Naive B cell (primary cell): Measurements from ENCODE around the gene LRRC57. TPM values are rescaled to one million over a fixed set of nuclear protein-coding genes. Genes with fewer than 3 reads are reported as not detected.
A peak's percentile ranks its signal among the peaks of the same experiment; 100 is the strongest.

ENCODE experiments used
- ATAC-seq, 2 donors: fragments of 150-1000 bp; cut with Tn5 transposase; 2 replicates each; pipeline ENCODE4 v1.10.0; 2021; ENCODE audit warnings: low read depth in 2 of 2, mild to moderate bottlenecking in 2 of 2, moderate library complexity in 2 of 2
- DNase-seq: peaks from one replicate; pipeline ENCODE4 v3.0.0; 2022
- H3K27ac Mint-ChIP-seq, 6 donors: one replicate each; pipeline ENCODE4 v1.8.0; 2020 to 2022; ENCODE audit warnings: mild to moderate bottlenecking in 6 of 6, mixed read lengths in 6 of 6, moderate library complexity in 5 of 6, inconsistent platforms in 2 of 6
- H3K27me3 Mint-ChIP-seq, 3 donors: one replicate each; pipeline ENCODE4 v1.8.0; 2021 to 2022; ENCODE audit warnings: mixed read lengths in 3 of 3, mild to moderate bottlenecking in 1 of 3
- H3K36me3 Mint-ChIP-seq, 2 donors: one replicate each; pipeline ENCODE4 v1.8.0; 2020 to 2022; ENCODE audit warnings: mixed read lengths in 2 of 2, inconsistent platforms in 1 of 2, mild to moderate bottlenecking in 1 of 2
- H3K4me1 Mint-ChIP-seq, 3 donors: one replicate each; pipeline ENCODE4 v1.8.0; 2020 to 2022; ENCODE audit warnings: mixed read lengths in 3 of 3, inconsistent platforms in 1 of 3, mild to moderate bottlenecking in 1 of 3, moderate library complexity in 1 of 3
- H3K4me3 Mint-ChIP-seq, 8 donors: one replicate each; pipeline ENCODE4 v1.8.0; 2020 to 2022; ENCODE audit warnings: mild to moderate bottlenecking in 8 of 8, mixed read lengths in 8 of 8, moderate library complexity in 8 of 8, inconsistent platforms in 2 of 8
- H3K9me3 Mint-ChIP-seq, 7 donors: one replicate each; pipeline ENCODE4 v1.8.0; 2020 to 2022; ENCODE audit warnings: mixed read lengths in 7 of 7, mild to moderate bottlenecking in 5 of 7, inconsistent platforms in 2 of 7, moderate library complexity in 1 of 7
- polyA plus RNA-seq, 6 donors: library from polyadenylated mRNA; unstranded; fragments of 300-500 nt; fragmentation: Illumina TruSeq; gene quantifications; one replicate each; pipeline ENCODE4 v1.2.3, GENCODE V29; 2021; ENCODE audit warnings: low read depth in 6 of 6

The LRRC57 gene
- 1 to 10 TPM in 5 of 6 donors, under 1 TPM in 1; 0.06 to 8.1 (median 7.0) TPM for polyA plus RNA-seq

DNA sequence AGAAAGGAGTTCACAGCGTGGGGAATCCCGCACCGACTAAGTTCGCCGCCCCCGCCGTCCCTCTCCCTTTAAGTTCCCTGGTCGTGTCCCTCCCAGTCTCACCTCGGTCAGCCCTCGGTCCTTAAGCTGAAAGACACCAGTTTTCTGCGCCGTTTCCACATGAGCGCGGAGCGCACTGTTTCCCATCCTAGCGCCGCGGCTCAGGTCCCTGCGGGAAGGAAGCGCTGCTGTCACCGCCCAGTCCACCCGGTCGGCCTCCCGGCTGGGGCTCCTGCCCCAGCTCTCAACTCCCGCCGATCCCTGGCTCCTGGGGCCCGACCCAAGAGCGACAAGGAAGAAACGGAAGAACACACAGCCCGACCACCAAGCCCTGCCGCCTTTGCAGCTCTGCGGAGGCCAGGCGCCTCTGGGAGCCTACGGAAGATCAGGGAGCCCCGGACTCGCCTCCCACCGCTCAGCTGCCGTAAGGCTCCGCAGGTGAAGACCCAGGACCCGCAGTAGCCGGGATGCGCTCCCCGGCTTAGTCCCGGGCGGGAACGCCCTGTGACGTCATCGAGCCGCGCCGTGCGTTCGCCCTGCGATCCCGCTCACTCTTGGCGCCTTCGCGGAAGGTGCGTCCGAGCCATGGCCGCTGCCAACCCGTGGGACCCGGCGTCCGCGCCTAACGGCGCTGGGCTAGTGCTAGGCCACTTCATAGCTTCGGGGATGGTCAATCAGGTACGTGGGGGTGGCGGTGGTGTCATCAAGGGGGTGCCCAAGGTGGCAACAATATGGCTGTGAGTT, at the start of gene LRRC57, which contains the start of gene HAUS2:
Gene LRRC57 (minus strand): TSS at position 545 of the 783 bp plus-strand sequence. CDS start 359 bp downstream, at position 186.
Gene HAUS2 (plus strand): TSS at position 590 of the 783 bp plus-strand sequence. CDS start 35 bp downstream, at position 625.
- Mint-ChIP-seq H3K36me3 (no peaks in the 10 kb centered on the region), H3K27me3 (no peaks in the 10 kb centered on the region), H3K9me3 (no peaks in the 10 kb centered on the region), H3K27ac (peak within 1 kb of the TSS; percentile 96 to 99 (median 98)), H3K4me3 (peak within 1 kb of the TSS; percentile 91 to 99 (median 95)), H3K4me1 (peaks cover 28 to 46% (median 38%) of the 10 kb centered on the region in 3 donors)
- DNase-seq (peak; percentile 86), ATAC-seq (peak; percentile 80 to 84)

DNA sequence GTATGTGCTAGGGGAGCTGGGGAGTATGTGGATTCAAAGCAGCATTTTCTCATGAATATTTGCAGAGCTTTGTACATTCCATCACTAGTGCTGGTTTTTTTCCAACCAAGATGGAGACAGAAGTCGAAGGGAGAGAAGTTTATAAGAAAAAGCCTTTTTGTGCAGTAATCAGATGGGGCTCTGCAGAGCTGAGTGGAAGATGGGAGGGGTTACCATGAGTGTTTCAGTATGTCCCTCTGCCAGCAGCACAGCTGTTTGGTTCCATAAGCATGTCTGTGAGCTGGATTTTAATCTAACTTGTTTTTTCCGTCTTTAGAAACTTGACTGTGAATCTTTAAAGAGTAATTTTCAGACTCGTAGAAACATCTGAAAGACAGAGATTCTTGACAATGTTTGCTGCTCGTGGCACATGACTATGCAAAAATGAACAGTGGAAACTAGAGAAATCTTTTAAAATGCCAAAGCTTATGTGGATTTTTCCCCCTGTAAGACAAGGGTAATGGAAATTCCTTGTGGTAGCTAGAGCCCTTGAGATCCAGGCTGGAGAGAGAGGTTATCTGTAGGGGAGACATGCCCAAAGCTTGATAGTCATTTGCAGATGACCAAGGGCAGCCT, 47.1 kb upstream of the LRRC57 start:
- Mint-ChIP-seq H3K4me1 (peaks cover 0 to 4% (median 0%) of the 10 kb centered on the region in 3 donors), H3K27me3 (no peaks in the 10 kb centered on the region), H3K36me3 (peaks cover 5 to 14% of the 10 kb centered on the region in 2 donors), H3K27ac (peak overlapping the region in 1 of 6 donors; percentile 1), H3K9me3 (peaks cover 0 to 6% (median 0%) of the 10 kb centered on the region in 7 donors), H3K4me3 (no peak overlapping the region)
- ATAC-seq (no peak), DNase-seq (no peak)

- H3K36me3 Mint-ChIP-seq = peaks cover 0 to 2% of the 10 kb centered on the region in 2 donors
- H3K27ac Mint-ChIP-seq = no peak overlapping the region
- no peak overlapping the region for H3K4me3 Mint-ChIP-seq
- no peaks in the 10 kb centered on the region for H3K9me3 Mint-ChIP-seq
- H3K27me3 Mint-ChIP-seq = no peaks in the 10 kb centered on the region
- H3K4me1 Mint-ChIP-seq = no peaks in the 10 kb centered on the region
- no peak for ATAC-seq
- no peak for DNase-seq
Observed at GRCh38 chr15:42594095-42594494, 45.5 kb upstream of the LRRC57 start.

GRCh38 chr15:42593143-42593542, 44.5 kb upstream of the LRRC57 start:
- Mint-ChIP-seq H3K4me1 (no peaks in the 10 kb centered on the region), H3K36me3 (no peaks in the 10 kb centered on the region), H3K9me3 (no peaks in the 10 kb centered on the region), H3K27me3 (no peaks in the 10 kb centered on the region), H3K4me3 (no peak overlapping the region), H3K27ac (no peak overlapping the region)
- no peak for ATAC-seq
- no peak for DNase-seq

DNA sequence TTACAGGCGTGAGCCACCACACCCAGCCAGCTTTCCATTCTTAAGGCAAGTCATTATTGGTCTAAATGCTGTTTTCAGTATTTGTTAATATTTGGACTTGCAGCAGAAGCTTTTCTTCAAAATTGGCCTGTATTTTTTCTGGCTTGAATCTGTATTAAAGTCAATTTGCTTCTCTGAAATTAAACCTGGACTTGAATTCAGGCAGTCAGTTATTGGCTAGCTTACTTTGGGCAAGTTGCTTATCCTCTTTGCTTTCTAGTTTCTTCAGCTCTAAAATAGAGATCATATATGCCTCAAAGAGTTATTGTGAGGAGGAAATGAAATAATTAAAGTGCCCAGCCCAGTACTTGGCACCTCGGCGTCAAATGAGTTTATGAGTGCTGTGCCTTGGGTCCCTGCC, 44.1 kb upstream of the LRRC57 start:
- Mint-ChIP-seq H3K27ac (no peak overlapping the region), H3K4me1 (no peaks in the 10 kb centered on the region), H3K36me3 (no peaks in the 10 kb centered on the region), H3K27me3 (no peaks in the 10 kb centered on the region), H3K9me3 (no peaks in the 10 kb centered on the region), H3K4me3 (peak overlapping the region in 1 of 8 donors; percentile 47)
- DNase-seq (no peak), ATAC-seq (no peak)

DNA sequence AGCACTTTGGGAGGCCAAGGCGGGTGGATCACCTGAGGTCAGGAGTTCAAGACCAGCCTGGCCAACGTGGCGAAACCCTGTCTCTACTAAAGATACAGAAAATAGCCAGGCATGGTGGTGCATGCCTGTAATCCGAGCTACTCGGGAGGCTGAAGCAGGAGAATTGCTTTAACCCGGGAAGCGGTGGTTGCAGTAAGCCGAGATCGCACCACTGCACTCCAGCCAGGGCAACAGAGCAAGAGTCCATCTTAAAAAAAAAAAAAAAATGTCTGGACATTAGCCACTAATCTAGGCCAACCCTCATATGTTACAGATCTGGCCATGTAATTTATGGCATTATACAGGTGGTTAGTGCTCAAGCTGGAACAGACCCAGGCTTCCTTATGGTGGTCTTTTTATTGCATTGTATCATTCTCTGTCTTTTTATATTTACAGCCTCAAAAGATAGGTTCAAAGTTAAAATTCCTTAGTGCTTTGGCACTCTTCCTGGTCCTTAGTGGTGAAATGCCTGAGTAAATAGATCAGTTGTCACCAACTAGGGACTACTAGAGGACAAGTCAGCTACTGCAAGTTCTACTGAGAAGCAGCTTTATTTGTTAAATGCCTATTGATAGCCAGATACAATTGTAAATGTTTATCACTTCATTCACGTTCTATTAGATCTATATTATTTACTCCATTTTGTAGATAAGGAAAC, 42.8 kb upstream of the LRRC57 start:
- Mint-ChIP-seq H3K9me3 (no peaks in the 10 kb centered on the region), H3K27me3 (no peaks in the 10 kb centered on the region), H3K4me1 (no peaks in the 10 kb centered on the region), H3K4me3 (no peak overlapping the region), H3K27ac (no peak overlapping the region), H3K36me3 (no peaks in the 10 kb centered on the region)
- DNase-seq (no peak), ATAC-seq (no peak)

GRCh38 chr15:42590619-42591237, 42.1 kb upstream of the LRRC57 start:
- no peaks in the 10 kb centered on the region for H3K36me3 Mint-ChIP-seq
- no peaks in the 10 kb centered on the region for H3K27me3 Mint-ChIP-seq
- H3K9me3 Mint-ChIP-seq = no peaks in the 10 kb centered on the region
- no peaks in the 10 kb centered on the region for H3K4me1 Mint-ChIP-seq
- H3K4me3 Mint-ChIP-seq = no peak overlapping the region
- DNase-seq (no peak), ATAC-seq (no peak)
- no peak overlapping the region for H3K27ac Mint-ChIP-seq

DNA sequence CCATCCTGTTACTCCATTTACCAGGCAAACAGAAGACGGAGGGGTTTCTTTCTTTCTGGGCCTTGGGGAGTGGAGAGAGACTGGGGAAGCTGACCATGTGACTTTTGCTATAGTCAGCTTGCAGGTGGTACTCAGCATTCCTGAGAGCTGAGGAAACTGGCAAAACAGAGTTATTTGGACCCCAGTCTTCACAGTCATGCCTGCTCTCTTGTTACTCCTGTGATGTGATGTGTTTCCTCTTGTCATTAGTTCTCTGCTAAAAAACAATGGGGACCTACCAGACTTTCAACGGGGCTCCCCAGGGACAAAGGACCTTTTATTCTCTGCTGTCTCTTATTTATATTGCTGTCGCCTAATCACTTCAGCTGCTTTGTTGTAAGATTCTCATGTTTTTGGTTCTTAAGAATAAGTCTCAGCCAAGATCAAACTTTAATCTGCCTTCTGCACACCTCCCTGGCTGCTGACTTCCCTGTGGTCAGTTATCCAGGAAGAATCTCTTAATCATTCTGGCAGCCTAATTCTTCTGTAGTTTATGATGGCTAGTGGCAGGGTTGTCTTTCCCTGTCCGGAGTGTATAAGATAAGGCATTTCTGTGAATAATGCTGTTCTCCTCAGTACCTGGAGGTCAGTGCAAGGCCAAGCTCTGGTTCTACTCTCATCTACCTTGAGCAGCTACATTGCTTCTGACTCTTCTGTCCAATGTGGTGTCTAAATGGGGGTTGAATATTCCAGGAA, 35.6 kb upstream of the LRRC57 start:
- Mint-ChIP-seq H3K4me1 (peaks cover 12 to 21% (median 21%) of the 10 kb centered on the region in 3 donors), H3K27me3 (no peaks in the 10 kb centered on the region), H3K4me3 (no peak overlapping the region), H3K9me3 (no peaks in the 10 kb centered on the region), H3K27ac (no peak overlapping the region), H3K36me3 (no peaks in the 10 kb centered on the region)
- no peak for DNase-seq
- no peak for ATAC-seq

DNA sequence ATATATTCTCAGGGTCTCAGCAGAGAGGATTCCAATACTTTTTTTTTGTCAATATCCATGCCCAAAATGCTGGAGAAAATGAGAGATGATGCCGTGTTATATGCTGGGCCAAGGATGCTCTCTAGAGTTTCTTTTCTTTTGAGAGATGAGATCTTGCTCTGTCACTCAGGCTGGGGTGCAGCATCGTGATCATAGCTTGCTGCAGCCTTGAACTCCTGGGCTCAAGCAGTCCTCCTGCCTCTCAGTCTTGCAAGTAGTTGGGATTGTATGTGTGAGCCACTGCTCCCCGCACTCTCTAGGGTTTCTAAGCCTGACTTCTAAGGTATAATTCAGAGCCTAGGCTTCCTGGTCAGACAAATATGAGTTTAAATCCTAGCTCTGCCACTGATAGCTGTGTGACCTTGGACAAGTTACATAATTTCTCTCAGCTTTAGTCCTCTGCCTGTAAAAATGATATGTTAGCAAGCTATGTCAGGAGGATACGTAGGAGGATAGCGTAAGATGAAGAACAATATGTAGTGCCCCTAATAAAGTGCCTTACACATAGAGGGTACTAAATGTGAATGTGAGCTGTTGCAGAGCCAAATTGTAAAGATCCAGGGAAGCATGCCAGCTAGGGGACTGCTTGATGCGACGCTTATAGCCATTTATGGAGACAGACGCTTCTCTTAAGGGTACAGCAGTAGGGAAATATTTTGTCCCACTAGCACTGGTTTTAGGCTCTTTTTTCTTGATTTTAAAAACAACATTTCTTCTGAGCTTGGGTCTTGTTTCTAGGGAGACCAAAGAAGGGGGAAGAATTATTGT, 34.2 kb upstream of the LRRC57 start:
- no peak for ATAC-seq
- peak overlapping the region in 1 of 6 donors; percentile 77 for H3K27ac Mint-ChIP-seq
- peak overlapping the region in 3 of 8 donors; percentile 61 to 89 (median 88) for H3K4me3 Mint-ChIP-seq
- H3K36me3 Mint-ChIP-seq = no peaks in the 10 kb centered on the region
- peaks cover 12 to 31% (median 21%) of the 10 kb centered on the region in 3 donors for H3K4me1 Mint-ChIP-seq
- no peak for DNase-seq
- H3K9me3 Mint-ChIP-seq = no peaks in the 10 kb centered on the region
- no peaks in the 10 kb centered on the region for H3K27me3 Mint-ChIP-seq

DNA sequence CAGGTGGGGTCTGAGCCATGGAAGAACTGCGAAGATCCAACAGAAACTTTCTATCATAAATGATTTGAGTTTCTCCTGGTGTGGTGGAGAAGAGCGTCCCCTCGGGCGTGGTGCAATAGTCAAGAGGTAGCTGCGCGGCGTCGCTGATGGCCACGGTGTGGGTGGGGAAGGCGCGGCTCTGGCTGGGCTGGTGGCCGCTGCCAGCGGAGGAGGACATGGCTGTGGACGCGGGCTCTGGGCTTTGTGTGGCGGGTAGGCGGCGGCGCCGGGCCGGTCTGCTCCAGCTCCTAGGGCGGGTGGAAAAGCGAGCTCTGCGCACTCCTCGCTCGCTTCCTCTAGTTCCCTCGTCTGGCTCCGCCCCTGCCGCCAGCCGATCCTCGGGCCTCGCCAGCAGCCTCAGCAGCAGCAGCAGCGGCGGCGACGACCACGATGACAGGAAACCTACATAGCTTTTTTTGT, 32.7 kb upstream of the LRRC57 start:
- peak overlapping the region; percentile 87 to 98 (median 91) for H3K4me3 Mint-ChIP-seq

DNA sequence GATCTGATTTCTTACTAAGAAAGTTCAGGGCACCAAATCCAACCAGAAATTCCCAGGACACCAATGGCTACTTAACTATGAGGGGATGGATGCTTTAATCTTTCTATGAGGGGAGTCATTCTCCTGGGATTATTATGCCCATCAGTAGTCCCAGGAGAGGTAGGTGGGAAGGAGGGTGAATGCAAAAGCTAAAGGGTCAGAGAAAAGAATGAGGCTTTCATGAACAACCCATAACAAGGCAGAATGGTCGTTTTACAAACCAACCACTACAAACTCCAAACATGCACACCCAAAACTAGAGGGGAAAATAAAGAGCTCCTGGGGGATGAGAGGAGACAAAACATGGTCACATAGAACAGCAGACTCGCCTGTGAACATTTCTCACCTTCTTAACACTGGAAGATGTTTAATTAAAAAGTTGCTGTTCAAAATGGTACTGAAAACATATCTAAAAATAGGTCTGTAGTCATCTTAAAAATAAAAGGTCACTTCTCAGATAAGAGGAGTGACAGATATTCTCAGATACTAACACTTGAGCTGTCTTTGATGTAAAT, 30.5 kb upstream of the LRRC57 start:
- H3K9me3 Mint-ChIP-seq = no peaks in the 10 kb centered on the region
- H3K27ac Mint-ChIP-seq = no peak overlapping the region
- DNase-seq = no peak
- H3K4me3 Mint-ChIP-seq = peak overlapping the region in 2 of 8 donors; percentile 13 to 89
- H3K27me3 Mint-ChIP-seq = no peaks in the 10 kb centered on the region
- H3K36me3 Mint-ChIP-seq = no peaks in the 10 kb centered on the region
- H3K4me1 Mint-ChIP-seq = peaks cover 23 to 43% (median 42%) of the 10 kb centered on the region in 3 donors
- no peak for ATAC-seq

More for the DNA sequence above, 32.7 kb upstream of the LRRC57 start:
- DNase-seq (peak; percentile 70), ATAC-seq (peak; percentile 99)
- Mint-ChIP-seq H3K36me3 (no peaks in the 10 kb centered on the region), H3K9me3 (no peaks in the 10 kb centered on the region), H3K4me1 (peaks cover 17 to 37% (median 31%) of the 10 kb centered on the region in 3 donors), H3K27ac (peak overlapping the region in 5 of 6 donors; percentile 33 to 79 (median 72)), H3K27me3 (no peaks in the 10 kb centered on the region)
